ENCODE measurements around the gene TRIL.

TRIL gene

GRCh38 chr7:28904578-28905048 is 53.5 kb downstream of the TRIL start:
- DNase-seq (ENCODE audit: low spot score) = no peak

GRCh38 chr7:28903730-28904577 is 54.2 kb downstream of the TRIL start:
- DNase-seq (ENCODE audit: low spot score) = no peak

More at GRCh38 chr7:28904578-28905048, 53.5 kb downstream of the TRIL start:
- no peak for TF ChIP-seq CTCF (IDR thresholded peaks at IDR 0.05; ENCODE audit: extremely low read depth, missing control alignments)

More at GRCh38 chr7:28903730-28904577, 54.2 kb downstream of the TRIL start:
- TF ChIP-seq CTCF (IDR thresholded peaks at IDR 0.05; ENCODE audit: extremely low read depth, missing control alignments) = no peak
